Heart left ventricle (tissue), 16 donors: ENCODE measurements around the gene FPR1. TPM values are rescaled to one million over a fixed set of nuclear protein-coding genes. Genes with fewer than 3 reads are reported as not detected.
A peak's percentile ranks its signal among the peaks of the same experiment; 100 is the strongest.

Experiments used
- ATAC-seq, 4 donors: fragments of 200-7000 bp; cut with Tn5 transposase; one replicate each; pipeline ENCODE4 v1.9.1; 2020 to 2022; ENCODE audit warnings: moderate library complexity in 4 of 4, mild to moderate bottlenecking in 3 of 4, moderate number of reproducible peaks in 1 of 4
- DNase-seq, 5 donors: peaks; one replicate each; pipeline ENCODE4 v3.0.0-alpha.2; 2020
- H3K27ac ChIP-seq, 12 donors: fragments of 200-600 bp; sonication (generic) in 4 of 12; one replicate each; pipeline versions ENCODE4 v1.5.0 to v1.8.0; 2016 to 2022; ENCODE audit warnings: mild to moderate bottlenecking in 2 of 12
- H3K27me3 ChIP-seq, 9 donors: fragments of 200-600 bp; sonication (generic) in 2 of 9; one replicate each; pipeline versions ENCODE4 v1.5.1 to v1.8.0; 2016 to 2022; ENCODE audit warnings: mild to moderate bottlenecking in 3 of 9
- H3K36me3 ChIP-seq, 9 donors: fragments of 200-600 bp; sonication (generic) in 2 of 9; one replicate each; pipeline versions ENCODE4 v1.5.0 to v1.8.0; 2018 to 2022; ENCODE audit warnings: mild to moderate bottlenecking in 2 of 9
- H3K4me1 ChIP-seq, 12 donors: fragments of 200-600 bp; sonication (generic) in 4 of 12; one replicate each; pipeline versions ENCODE4 v1.5.0 to v1.8.0; 2016 to 2022; ENCODE audit warnings: mild to moderate bottlenecking in 3 of 12
- H3K4me3 ChIP-seq, 12 donors: fragments of 200-600 bp; sonication (generic) in 4 of 12; one replicate each; pipeline versions ENCODE4 v1.5.0 to v1.8.0; 2017 to 2022; ENCODE audit warnings: mild to moderate bottlenecking in 9 of 12, moderate library complexity in 4 of 12
- H3K9me3 ChIP-seq, 12 donors: fragments of 200-600 bp; sonication (generic) in 4 of 12; one replicate each; pipeline versions ENCODE4 v1.5.0 to v1.8.0; 2016 to 2022; ENCODE audit warnings: mild to moderate bottlenecking in 1 of 12
- POLR2A ChIP-seq, 2 donors: fragments of 450-650 bp; IDR thresholded peaks; one replicate each; pipeline ENCODE4 v1.6.1; 2017; ENCODE audit warnings: antibody characterized with exemption in 2 of 2, mild to moderate bottlenecking in 2 of 2, moderate library complexity in 2 of 2
- WGBS, 4 donors: extraction: QIAGEN DNeasy Blood & Tissue Kit in 2 of 4; methylation state at CpG; one replicate each; pipeline versions ENCODE4 v1.1.5 to v1.1.7; 2013 to 2018; 5-methylcytosine and 5-hydroxymethylcytosine counted together
- intact Hi-C, 10 donors: fragments of 100-400 bp; cut with DNase I; formaldehyde crosslinking; loops; one replicate each; pipeline versions ENCODE4 v1.11.1 to v1.14.2; 2022
- polyA plus RNA-seq, 2 donors: library from polyadenylated mRNA; stranded (reverse); fragments of 200-250 nt; gene quantifications; one replicate each; pipeline ENCODE4 v1.2.3, GENCODE V29; 2013
- total RNA-seq, 9 donors: library from RNA; depleted of rRNA in 2 of 9; stranded (reverse); fragments of >200 nt in 2 of 9; fragmentation: NEBNext Ultra II Directional in 3 of 9; extraction: Animal tissue kit (Norgen Biotek cat#: 25700) in 3 of 9; gene quantifications; one replicate each; pipeline versions ENCODE4 v1.1.0 to v1.2.4, GENCODE V29; 2016 to 2023
- TF ChIP-seq, protein P1 (sequence below), 12 donors: fragments of 200-600 bp; sonication (generic) in 4 of 12; IDR thresholded peaks; one replicate each; pipeline versions ENCODE4 v1.5.0 to v1.8.0; 2018 to 2022; ENCODE audit warnings: antibody characterized with exemption in 12 of 12, mild to moderate bottlenecking in 5 of 12
- donor health status: ischemic (EF 13 %, LVEDD 7.1; RV severe dilation, severe dysfunction).
- donor health status: healthy with polysubstance abuse.
- donor health status: DM: no; HTN: yes; CAD: no.
- donor health status: DM: no; HTN: no; CAD: no.
- donor health status: ischemic (EF 25% LVEDD 6.9; RV normal size, moderate dysfunction).
- donor health status: ischemic (EF 25% LVEDD 5.7; RV mildly dilated, moderate dysfunction).
- donor health status: healthy.
- donor health status: DM: yes; HTN: yes; CAD: no.
- donor health status: ischemic (EF 35%, LVEDD 5.7; RV mildly dilated, moderate dysfunction).
- donor health status: nonischemic (EF 11% LVEDD 7.7; RV severe dilation, severe dysfunction).
- donor health status: DM: yes; HTN: yes; CAD: no.
- donor health status: PGD.
- donor health status: ischemic (EF 29% LVEDD 5.4; RV normal size, mild dysfunction).
- donor health status: nonischemic (EF 23%, LVEDD 6.1; RV moderate dilation, normal function).

FPR1 gene
- total and polyA plus RNA-seq, 11 donors, result 0.15 to 39.4 (median 4.7) TPM

DNA sequence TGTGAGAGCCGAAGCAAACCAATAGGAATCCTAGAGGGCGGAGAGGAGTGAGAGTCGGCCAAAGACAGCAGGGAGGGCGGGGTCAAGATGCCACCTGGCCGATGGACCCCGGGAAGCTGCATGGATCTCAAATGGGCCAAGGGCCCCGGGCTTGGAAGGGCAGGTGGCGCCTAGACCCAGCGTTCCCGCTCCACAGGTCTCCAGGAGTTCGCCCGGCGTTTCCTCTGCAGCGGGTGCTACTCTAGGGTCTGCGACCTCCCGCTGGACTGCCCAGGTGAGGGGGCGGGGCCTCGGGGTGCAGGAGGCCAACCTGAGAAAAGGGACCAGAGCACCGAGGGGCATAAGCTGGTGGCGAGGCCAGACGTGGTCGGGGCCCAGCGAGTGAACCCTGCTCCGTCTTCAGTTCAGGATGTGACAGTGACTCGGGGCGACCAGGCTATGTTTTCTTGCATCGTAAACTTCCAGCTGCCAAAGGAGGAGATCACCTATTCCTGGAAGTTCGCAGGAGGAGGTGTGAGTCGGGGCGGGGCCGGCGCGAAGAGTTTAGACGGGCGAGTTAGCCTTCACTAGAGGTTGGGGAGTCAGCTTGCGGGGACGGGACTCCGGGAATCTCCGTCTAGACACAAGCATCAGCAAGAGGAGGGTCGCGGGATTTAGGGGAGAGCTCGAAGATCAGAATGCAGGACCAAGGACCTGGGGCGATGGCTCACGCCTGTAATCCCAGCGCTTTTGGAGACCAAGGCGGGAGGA is 48.7 kb downstream of the FPR1 start:
- H3K4me1 ChIP-seq, result peaks cover 0 to 37% (median 22%) of the 10 kb centered on the region in 12 donors
- H3K36me3 ChIP-seq, result peaks cover 0 to 67% (median 51%) of the 10 kb centered on the region in 9 donors
- WGBS, 4 donors, result 50 to 78% (median 60%) methylated on average over 45 to 46 of the region's 46 CpGs
- no peaks in the 10 kb centered on the region for H3K27me3 ChIP-seq
- TF ChIP-seq POLR2A (IDR thresholded peaks at IDR 0.05), result peak in 1 of 2 donors; percentile 7
- TF ChIP-seq, protein P1, sequence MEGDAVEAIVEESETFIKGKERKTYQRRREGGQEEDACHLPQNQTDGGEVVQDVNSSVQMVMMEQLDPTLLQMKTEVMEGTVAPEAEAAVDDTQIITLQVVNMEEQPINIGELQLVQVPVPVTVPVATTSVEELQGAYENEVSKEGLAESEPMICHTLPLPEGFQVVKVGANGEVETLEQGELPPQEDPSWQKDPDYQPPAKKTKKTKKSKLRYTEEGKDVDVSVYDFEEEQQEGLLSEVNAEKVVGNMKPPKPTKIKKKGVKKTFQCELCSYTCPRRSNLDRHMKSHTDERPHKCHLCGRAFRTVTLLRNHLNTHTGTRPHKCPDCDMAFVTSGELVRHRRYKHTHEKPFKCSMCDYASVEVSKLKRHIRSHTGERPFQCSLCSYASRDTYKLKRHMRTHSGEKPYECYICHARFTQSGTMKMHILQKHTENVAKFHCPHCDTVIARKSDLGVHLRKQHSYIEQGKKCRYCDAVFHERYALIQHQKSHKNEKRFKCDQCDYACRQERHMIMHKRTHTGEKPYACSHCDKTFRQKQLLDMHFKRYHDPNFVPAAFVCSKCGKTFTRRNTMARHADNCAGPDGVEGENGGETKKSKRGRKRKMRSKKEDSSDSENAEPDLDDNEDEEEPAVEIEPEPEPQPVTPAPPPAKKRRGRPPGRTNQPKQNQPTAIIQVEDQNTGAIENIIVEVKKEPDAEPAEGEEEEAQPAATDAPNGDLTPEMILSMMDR (IDR thresholded peaks at IDR 0.05), result no peak
- H3K27ac ChIP-seq, result peak overlapping the region in 11 of 12 donors; percentile 81 to 97 (median 91)
- peak in 2 of 4 donors; percentile 0 to 1 for ATAC-seq
- no peaks in the 10 kb centered on the region for H3K9me3 ChIP-seq
- intact Hi-C loops, result no loop called here
- H3K4me3 ChIP-seq, result peak overlapping the region in 8 of 12 donors; percentile 61 to 77 (median 68)
- peak in 1 of 5 donors; percentile 45 for DNase-seq

DNA sequence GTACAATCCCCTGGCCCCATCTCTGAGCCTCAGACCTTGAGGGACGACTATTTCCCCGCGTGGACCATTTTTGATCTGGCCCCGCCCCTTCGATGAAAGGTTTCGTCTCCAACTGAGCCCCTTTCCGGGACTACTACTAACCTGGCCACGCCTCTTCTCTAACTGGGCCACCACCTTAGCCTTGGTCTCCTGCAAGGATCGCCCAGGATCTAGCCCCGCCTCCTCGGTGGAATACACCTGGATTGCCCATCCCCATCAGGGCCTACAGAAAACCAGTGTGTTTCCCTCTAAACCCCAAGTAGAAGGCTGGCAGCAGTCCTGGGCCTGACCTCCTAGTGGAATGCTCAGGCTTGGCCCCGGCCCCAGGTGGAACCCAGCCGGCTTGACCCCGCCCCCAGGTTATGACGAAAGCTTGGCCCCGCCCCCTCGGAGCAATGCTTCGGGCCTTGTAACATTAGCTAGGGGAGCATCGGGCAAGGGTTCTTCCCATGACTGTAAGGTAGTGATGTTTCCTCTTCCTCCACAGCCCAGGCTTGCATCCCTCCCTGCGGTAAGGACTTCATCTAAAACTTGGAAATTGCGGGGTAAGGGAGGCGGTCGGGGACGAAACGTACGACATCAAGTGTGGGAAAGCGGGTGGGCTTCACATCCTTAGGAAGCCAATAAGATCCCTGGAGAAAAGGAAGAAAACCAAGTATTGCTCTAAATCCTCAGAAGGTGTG is 49.4 kb downstream of the FPR1 start:
- WGBS, 4 donors, result 40 to 55% (median 46%) methylated on average over 24 to 27 of the region's 27 CpGs
- no peaks in the 10 kb centered on the region for H3K27me3 ChIP-seq
- H3K4me1 ChIP-seq, result peaks cover 0 to 37% (median 22%) of the 10 kb centered on the region in 12 donors
- DNase-seq (peak; percentile 75 to 85 (median 76)), ATAC-seq (peak in 3 of 4 donors; percentile 22 to 47 (median 46))
- no peak for TF ChIP-seq POLR2A (IDR thresholded peaks at IDR 0.05)
- TF ChIP-seq, protein P1 (IDR thresholded peaks at IDR 0.05), result no peak
- H3K27ac ChIP-seq, result peak overlapping the region in 7 of 12 donors; percentile 19 to 96 (median 88)
- H3K9me3 ChIP-seq, result no peaks in the 10 kb centered on the region
- H3K36me3 ChIP-seq, result peaks cover 0 to 68% (median 53%) of the 10 kb centered on the region in 9 donors
- peak overlapping the region in 1 of 12 donors; percentile 68 for H3K4me3 ChIP-seq
- intact Hi-C loops, result no loop called here

DNA sequence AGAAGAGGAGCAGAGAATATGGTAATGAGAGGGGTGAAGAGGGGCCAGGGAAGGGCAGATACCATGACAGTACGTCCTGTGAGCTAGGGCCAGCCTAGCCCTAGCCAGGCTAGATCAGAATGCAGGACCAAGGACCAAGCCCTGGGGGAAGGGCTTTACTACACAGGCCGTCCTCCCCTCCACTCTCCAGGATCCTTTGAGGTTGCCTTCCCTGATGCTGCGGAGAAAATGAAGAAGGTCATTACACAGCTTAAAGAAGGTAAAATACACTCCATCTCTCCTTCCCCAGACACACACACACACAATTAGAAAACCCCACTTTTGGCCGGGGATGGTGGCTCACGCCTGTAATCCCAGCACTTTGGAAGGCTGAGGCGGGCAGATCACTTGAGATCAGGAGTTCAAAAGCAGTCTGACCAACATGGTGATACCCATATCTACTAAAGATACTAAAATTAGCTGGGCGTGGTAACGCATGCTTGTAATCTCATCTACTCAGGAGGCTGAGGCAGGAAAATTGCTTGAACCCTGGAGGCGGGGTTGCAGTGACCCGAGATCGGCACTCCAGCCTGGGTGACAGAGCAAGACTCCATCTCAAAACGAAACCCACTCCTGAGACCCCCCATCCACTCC is 50.1 kb downstream of the FPR1 start:
- intact Hi-C loops, result no loop called here
- TF ChIP-seq, protein P1 (IDR thresholded peaks at IDR 0.05), result no peak
- no peak for TF ChIP-seq POLR2A (IDR thresholded peaks at IDR 0.05)
- no peak for ATAC-seq
- DNase-seq, result no peak
- Histone ChIP-seq H3K36me3 (peaks cover 0 to 69% (median 55%) of the 10 kb centered on the region in 9 donors), H3K27me3 (no peaks in the 10 kb centered on the region), H3K9me3 (no peaks in the 10 kb centered on the region), H3K4me1 (peaks cover 0 to 37% (median 22%) of the 10 kb centered on the region in 12 donors), H3K27ac (peak overlapping the region in 2 of 12 donors; percentile 87 to 96), H3K4me3 (no peak overlapping the region)
- 61 to 74% (median 67%) methylated on average over 12 of the region's 12 CpGs for WGBS, 4 donors
